Femur (tissue), 1 donor: ENCODE results near the gene ARHGEF1.
"Not testable (repeated sequence)": the region's sequence is repeated elsewhere in the genome, so short reads cannot be mapped to it uniquely, and the experiment has no call there.

Source experiments
- DNase-seq: peaks from one replicate; pipeline ENCODE4 v3.0.0-alpha.2; 2017

The ARHGEF1 gene

GRCh38 chr19:41933693-41934426 lies 50.9 kb downstream of the ARHGEF1 start:
- no peak for DNase-seq

GRCh38 chr19:41934849-41935374 lies 51.9 kb downstream of the ARHGEF1 start:
- peak; percentile 80 for DNase-seq

- DNase-seq, result no peak
Observed at GRCh38 chr19:41935760-41936415, 52.9 kb downstream of the ARHGEF1 start.

GRCh38 chr19:41936416-41936850 lies 53.4 kb downstream of the ARHGEF1 start:
- no peak for DNase-seq

GRCh38 chr19:41936961-41937360 lies 54.0 kb downstream of the ARHGEF1 start:
- no peak for DNase-seq

DNA sequence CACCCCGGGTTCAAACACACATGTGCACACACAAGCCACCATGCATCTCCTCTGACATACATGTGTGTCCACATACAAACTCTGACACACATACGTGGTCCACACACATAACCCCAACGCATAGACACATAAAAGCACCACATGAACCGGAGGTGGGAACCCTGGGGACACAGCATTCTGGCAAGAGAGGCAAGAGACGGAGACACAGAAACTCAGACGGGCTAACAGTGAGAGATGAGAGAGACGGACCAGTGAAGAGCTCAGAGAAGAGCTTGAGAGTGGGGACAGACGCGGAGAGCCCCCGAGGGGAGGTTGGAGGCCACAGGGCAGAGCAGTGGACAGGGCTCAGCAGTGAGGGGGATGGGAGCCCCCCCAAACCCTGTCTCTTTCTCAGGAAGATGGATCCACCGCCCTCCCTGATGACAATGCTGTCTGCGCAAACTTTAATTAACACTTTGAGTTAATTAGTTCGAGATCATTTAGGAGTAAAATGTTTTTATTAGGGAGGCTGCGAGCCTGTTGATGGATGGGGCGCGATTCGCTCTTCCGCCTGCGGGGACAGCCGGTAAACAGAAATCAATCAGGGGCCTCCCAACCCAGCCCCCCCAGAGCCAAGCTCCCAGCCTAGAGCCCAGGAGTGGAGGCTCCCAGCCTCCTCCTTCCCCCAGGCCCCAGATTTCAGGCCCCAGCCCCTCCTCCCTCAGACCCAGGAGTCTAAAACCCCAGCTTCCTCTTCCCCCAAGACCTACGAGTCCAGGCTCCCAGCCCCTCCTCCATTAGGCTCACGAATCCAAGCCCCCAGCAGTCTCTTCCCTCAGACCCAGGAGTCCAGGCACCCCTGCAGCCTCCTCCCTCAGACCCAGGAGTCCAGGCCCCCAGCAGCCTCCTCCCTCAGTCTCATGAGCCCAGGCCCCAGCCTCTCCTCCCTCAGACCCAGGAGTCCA lies 54.8 kb downstream of the ARHGEF1 start:
- no peak for DNase-seq

GRCh38 chr19:41939209-41939608 lies 56.2 kb downstream of the ARHGEF1 start:
- DNase-seq, result not testable (repeated sequence)

DNA sequence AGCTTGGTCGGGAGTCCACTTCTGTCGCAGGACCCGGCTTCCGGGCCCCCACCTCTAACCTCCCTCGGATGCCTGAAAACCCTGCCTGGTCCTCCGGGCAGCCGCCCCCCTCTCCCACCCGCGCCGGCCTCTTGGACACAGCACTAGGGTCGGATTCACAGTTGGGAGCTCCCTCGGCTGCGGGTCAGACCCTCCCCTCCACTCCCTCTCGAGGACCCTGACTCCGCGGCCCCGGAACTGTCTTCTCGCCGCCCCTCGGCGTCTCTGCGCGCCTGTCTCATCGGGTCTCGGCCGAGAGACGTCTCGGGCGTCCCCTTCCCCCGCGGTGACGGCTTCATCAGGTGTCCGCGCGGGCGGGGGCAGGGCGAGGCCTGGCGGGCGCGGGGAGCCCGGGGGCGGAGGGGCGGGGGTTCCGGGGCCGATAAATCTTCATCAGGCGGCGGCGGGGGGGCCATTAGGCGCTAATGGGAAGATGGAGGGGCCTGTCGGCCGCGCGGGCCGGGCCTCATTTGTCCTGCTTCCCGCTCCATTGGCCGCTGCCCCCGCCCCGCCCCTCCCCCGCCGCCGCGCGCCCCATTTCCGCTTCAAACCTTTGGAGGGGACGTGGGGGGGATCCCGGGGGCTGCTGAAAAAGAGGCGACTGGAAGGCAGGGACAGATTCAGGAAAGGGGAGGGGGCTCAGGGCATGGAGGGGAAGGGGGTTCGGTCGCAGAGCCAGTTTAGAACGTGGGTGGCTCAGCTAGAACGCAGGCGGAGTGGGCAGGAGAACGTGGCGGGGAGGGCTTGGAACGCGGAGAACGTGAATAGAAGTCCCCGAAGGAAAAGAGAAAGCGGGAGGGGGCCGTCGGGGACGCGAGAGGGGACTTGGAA lies 57.1 kb downstream of the ARHGEF1 start:
- peak; percentile 78 for DNase-seq

- no peak for DNase-seq
Observed at GRCh38 chr19:41940731-41941409, 57.9 kb downstream of the ARHGEF1 start.

DNA sequence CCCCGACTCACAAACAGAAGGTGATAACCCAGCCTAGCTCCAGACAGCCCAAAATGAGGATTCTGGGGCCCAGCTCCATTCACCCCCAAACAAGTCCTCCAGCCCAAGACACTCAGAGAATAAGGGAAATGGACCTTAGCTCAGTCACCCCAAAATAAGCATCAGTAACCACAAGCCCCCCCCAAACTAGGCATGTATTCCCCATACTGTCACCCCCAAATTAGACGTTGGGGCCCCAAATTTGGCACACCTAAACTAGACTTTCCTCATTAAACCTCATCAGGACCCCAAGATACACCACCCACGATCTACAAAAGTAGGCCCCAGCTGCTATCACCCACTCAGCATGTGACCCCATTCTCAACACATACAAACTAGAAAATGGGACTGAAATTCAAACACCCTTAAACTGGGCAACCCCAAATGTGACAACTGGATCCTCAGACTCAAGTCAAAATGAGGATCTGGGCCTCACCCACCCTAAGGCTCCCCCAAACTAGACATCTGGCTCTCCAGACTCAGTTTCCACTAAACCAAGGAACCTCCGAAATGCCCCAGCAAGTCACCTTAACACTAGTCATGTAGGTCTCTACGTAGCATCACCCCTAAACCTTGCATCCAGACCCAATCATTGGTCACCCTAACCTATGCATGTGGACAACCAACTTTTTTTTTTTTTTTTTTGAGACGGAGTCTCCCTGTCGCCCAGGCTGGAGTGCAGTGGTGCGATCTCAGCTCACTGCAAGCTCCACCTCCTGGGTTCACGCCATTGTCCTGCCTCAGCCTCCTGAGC lies 58.6 kb downstream of the ARHGEF1 start:
- no peak for DNase-seq

DNA sequence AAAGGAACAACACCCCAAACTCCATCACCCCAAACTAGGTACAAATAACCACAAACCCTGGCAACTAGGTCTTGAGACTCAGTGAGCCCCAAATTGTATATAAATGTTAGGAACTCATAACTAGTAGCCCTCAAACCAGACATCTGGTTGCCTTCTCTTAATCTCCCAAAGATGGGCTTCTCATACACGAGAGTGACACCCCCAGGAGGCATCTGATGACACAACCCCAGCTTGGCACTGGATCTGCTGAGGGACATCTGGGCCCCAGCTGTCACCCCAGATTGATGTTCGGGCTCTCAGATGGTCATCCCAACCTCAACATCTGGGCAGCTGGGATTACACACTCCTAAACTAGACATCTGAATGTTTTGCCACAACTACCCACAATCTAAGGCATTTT lies 61.4 kb downstream of the ARHGEF1 start:
- no peak for DNase-seq

DNA sequence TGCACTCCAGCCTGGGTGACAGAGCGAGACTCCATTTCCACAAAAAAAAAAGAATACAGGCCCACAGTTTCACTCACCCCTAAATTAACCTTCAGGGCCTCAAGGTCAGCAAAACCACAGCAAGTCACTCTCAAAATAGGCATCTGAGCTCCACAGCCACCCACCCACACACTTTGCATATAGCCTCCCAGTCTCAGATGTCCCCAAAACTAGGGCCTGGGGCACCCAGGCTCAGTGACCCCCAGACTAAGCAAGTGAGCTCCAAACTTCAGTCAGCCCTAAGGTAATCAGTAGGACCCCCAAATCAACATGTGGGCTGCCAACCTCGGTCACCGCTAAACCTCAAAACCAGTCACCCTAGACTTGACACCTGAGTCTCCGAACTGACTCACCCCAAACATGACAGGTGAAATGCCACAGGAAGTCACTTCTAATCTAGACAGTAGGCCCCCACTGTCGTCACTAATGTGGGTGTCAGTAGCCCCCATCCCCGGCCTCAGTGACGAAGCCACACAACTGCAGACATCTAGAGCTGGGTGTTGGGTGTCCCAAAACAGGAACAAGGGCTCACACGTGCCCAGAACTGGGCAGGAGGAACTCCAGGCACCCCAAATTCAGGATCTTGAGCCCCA lies 62.3 kb downstream of the ARHGEF1 start:
- DNase-seq, result no peak

GRCh38 chr19:41947091-41947490 lies 64.1 kb downstream of the ARHGEF1 start:
- no peak for DNase-seq

GRCh38 chr19:41951686-41952172 lies 68.7 kb downstream of the ARHGEF1 start:
- peak; percentile 81 for DNase-seq

DNA sequence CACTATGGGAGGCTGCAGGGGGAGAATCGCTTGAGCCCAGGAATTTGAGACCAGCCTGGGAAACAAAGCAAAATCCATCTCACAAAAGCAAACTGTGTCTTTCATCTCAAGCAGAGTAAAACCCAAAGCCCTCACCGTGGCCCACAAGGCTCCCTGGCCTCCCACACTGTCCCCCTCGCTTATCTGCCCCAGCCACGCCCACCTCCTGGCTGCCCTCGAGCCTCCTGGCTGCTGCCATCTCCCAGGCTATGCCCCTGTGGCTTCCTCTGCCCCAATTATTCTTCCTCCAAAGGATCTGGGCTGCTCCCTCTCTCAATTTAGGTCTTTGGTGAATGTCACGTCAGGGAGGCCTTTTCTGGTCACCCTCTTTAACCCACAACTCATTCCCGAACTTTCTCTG lies 72.5 kb downstream of the ARHGEF1 start:
- no peak for DNase-seq

GRCh38 chr19:41956621-41957020 lies 73.6 kb downstream of the ARHGEF1 start:
- no peak for DNase-seq
